ENCODE data around the gene PRIM2.
"Not testable (repeated sequence)": the region's sequence is repeated elsewhere in the genome, so short reads cannot be mapped to it uniquely, and the experiment has no call there.

The PRIM2 gene

GRCh38 chr6:57389038-57389592 lies 71.7 kb downstream of the PRIM2 start:
- not testable (repeated sequence) for H3K4me1 ChIP-seq (ENCODE audit: control insufficient read depth, insufficient read depth, low read length, poor library complexity, severe bottlenecking); H3K27ac ChIP-seq (ENCODE audit: insufficient read depth, low read length, poor library complexity, severe bottlenecking); H3K9me3 ChIP-seq (ENCODE audit: control insufficient read depth, low read length); H3K36me3 ChIP-seq (ENCODE audit: control insufficient read depth, insufficient read depth, low read length); DNase-seq; H3K27me3 ChIP-seq (replicated peaks; ENCODE audit: control insufficient read depth, insufficient read depth, low read length, poor library complexity, severe bottlenecking); H3K4me3 ChIP-seq (ENCODE audit: insufficient read depth, low read depth, low read length, poor library complexity, severe bottlenecking)

- not testable (repeated sequence) for H3K36me3 ChIP-seq (ENCODE audit: control insufficient read depth, insufficient read depth, low read length); DNase-seq; H3K27ac ChIP-seq (ENCODE audit: insufficient read depth, low read length, poor library complexity, severe bottlenecking); H3K4me1 ChIP-seq (ENCODE audit: control insufficient read depth, insufficient read depth, low read length, poor library complexity, severe bottlenecking); H3K27me3 ChIP-seq (replicated peaks; ENCODE audit: control insufficient read depth, insufficient read depth, low read length, poor library complexity, severe bottlenecking); H3K4me3 ChIP-seq (ENCODE audit: insufficient read depth, low read depth, low read length, poor library complexity, severe bottlenecking); H3K9me3 ChIP-seq (ENCODE audit: control insufficient read depth, low read length)
Observed at GRCh38 chr6:57390818-57391217, 73.4 kb downstream of the PRIM2 start.

DNA sequence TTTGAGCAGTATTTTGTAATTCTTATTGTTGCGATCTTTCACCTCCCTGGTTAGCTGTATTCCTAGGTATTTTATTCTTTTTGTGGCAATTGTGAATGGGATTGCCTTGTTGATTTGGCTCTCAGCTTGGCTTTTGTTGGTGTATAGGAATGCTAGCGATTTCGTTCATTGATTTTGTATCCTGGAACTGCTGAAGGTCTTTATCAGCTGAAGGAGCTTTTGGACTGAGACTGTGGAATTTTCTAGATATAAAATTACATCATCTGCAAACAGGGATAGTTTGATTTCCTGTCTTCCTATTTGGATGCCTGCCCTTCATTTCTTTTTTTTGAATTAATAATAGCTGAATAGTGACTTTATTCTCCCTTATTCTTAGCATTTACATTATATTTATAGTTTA lies 74.6 kb downstream of the PRIM2 start:
- not testable (repeated sequence) for H3K4me1 ChIP-seq (ENCODE audit: control insufficient read depth, insufficient read depth, low read length, poor library complexity, severe bottlenecking); H3K36me3 ChIP-seq (ENCODE audit: control insufficient read depth, insufficient read depth, low read length); DNase-seq; H3K4me3 ChIP-seq (ENCODE audit: insufficient read depth, low read depth, low read length, poor library complexity, severe bottlenecking); H3K9me3 ChIP-seq (ENCODE audit: control insufficient read depth, low read length); H3K27me3 ChIP-seq (replicated peaks; ENCODE audit: control insufficient read depth, insufficient read depth, low read length, poor library complexity, severe bottlenecking); H3K27ac ChIP-seq (ENCODE audit: insufficient read depth, low read length, poor library complexity, severe bottlenecking)

DNA sequence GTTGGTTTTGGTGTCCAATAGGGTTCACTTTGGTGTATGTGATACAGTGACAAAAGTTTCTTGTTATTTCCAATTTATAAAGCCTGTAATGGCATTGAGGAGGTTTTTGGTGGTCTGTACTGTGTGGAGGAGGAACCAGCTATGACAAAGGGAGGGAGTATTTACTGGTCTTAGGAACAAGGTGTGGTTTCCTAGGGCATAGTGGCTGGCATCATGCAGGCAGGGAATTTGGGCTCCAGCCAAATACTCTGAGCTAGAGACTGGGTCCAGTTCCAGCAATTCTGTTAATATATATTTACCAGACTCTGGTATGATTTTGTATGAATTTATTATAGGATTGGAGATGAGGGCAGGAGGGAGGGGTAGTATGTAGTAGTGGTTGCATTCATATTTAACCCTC lies 101.9 kb downstream of the PRIM2 start:
- not testable (repeated sequence) for H3K27ac ChIP-seq (ENCODE audit: insufficient read depth, low read length, poor library complexity, severe bottlenecking); H3K4me1 ChIP-seq (ENCODE audit: control insufficient read depth, insufficient read depth, low read length, poor library complexity, severe bottlenecking); H3K4me3 ChIP-seq (ENCODE audit: insufficient read depth, low read depth, low read length, poor library complexity, severe bottlenecking); H3K27me3 ChIP-seq (replicated peaks; ENCODE audit: control insufficient read depth, insufficient read depth, low read length, poor library complexity, severe bottlenecking); DNase-seq; H3K36me3 ChIP-seq (ENCODE audit: control insufficient read depth, insufficient read depth, low read length); H3K9me3 ChIP-seq (ENCODE audit: control insufficient read depth, low read length)

DNA sequence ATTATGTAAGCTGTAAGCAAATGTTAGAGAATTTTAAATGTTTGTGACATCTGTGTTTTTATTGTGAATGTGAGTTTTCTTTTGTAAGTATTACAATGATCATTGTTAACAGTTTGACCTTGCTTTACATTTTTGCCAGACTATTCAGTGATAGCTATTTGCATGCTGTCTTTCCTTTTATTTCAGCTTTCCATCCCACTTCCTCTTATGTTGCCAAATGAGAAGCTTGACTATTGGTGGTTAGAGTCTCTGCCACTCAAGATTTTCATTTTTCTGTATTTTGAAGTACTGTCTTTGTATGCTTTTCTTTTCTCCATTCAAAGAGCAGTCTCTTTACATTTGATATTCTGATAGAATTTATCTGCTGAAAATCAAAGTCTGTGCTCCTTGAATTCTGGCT lies 104.1 kb downstream of the PRIM2 start:
- no peak for DNase-seq
- Histone ChIP-seq H3K36me3 (ENCODE audit: control insufficient read depth, insufficient read depth, low read length) (no peaks in the 10 kb centered on the region), H3K4me3 (ENCODE audit: insufficient read depth, low read depth, low read length, poor library complexity, severe bottlenecking) (no peak overlapping the region), H3K27ac (ENCODE audit: insufficient read depth, low read length, poor library complexity, severe bottlenecking) (no peak overlapping the region), H3K9me3 (ENCODE audit: control insufficient read depth, low read length) (no peaks in the 10 kb centered on the region), H3K4me1 (ENCODE audit: control insufficient read depth, insufficient read depth, low read length, poor library complexity, severe bottlenecking) (no peaks in the 10 kb centered on the region), H3K27me3 (replicated peaks; ENCODE audit: control insufficient read depth, insufficient read depth, low read length, poor library complexity, severe bottlenecking) (no peaks in the 10 kb centered on the region)

- Histone ChIP-seq H3K4me3 (ENCODE audit: insufficient read depth, low read depth, low read length, poor library complexity, severe bottlenecking) (no peak overlapping the region), H3K36me3 (ENCODE audit: control insufficient read depth, insufficient read depth, low read length) (no peaks in the 10 kb centered on the region), H3K27me3 (replicated peaks; ENCODE audit: control insufficient read depth, insufficient read depth, low read length, poor library complexity, severe bottlenecking) (no peaks in the 10 kb centered on the region), H3K4me1 (ENCODE audit: control insufficient read depth, insufficient read depth, low read length, poor library complexity, severe bottlenecking) (no peaks in the 10 kb centered on the region), H3K9me3 (ENCODE audit: control insufficient read depth, low read length) (no peaks in the 10 kb centered on the region), H3K27ac (ENCODE audit: insufficient read depth, low read length, poor library complexity, severe bottlenecking) (no peak overlapping the region)
- DNase-seq, result no peak
Observed at GRCh38 chr6:57423468-57423867, 106.0 kb downstream of the PRIM2 start.

DNA sequence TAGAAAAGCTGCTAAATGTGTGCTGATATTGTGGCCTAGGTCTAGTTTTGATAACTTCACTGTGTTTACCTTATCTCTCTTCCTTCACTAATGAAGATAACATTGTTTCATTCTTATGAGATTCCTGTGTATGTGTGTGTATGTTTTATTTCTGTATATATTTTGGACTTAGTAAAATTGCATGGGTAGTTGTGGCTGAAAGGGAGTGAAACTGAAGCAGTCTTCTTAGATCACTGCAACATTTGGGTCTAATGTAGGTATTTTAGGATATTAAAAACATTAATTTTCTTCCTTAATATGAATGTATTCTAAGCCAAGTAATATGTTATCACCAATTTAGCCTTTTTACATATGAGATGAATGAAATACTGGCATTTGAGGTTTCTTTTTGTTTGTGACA lies 114.3 kb downstream of the PRIM2 start:
- not testable (repeated sequence) for DNase-seq; H3K27ac ChIP-seq (ENCODE audit: insufficient read depth, low read length, poor library complexity, severe bottlenecking); H3K9me3 ChIP-seq (ENCODE audit: control insufficient read depth, low read length); H3K4me1 ChIP-seq (ENCODE audit: control insufficient read depth, insufficient read depth, low read length, poor library complexity, severe bottlenecking); H3K36me3 ChIP-seq (ENCODE audit: control insufficient read depth, insufficient read depth, low read length); H3K27me3 ChIP-seq (replicated peaks; ENCODE audit: control insufficient read depth, insufficient read depth, low read length, poor library complexity, severe bottlenecking); H3K4me3 ChIP-seq (ENCODE audit: insufficient read depth, low read depth, low read length, poor library complexity, severe bottlenecking)

GRCh38 chr6:57432157-57432556 lies 114.7 kb downstream of the PRIM2 start:
- Histone ChIP-seq H3K27me3 (replicated peaks; ENCODE audit: control insufficient read depth, insufficient read depth, low read length, poor library complexity, severe bottlenecking) (no peaks in the 10 kb centered on the region), H3K27ac (ENCODE audit: insufficient read depth, low read length, poor library complexity, severe bottlenecking) (no peak overlapping the region), H3K9me3 (ENCODE audit: control insufficient read depth, low read length) (no peaks in the 10 kb centered on the region), H3K4me3 (ENCODE audit: insufficient read depth, low read depth, low read length, poor library complexity, severe bottlenecking) (no peak overlapping the region), H3K36me3 (ENCODE audit: control insufficient read depth, insufficient read depth, low read length) (no peaks in the 10 kb centered on the region), H3K4me1 (ENCODE audit: control insufficient read depth, insufficient read depth, low read length, poor library complexity, severe bottlenecking) (no peaks in the 10 kb centered on the region)
- DNase-seq, result no peak

GRCh38 chr6:57432919-57433684 lies 115.7 kb downstream of the PRIM2 start:
- no peaks in the 10 kb centered on the region for H3K36me3 ChIP-seq (ENCODE audit: control insufficient read depth, insufficient read depth, low read length)
- H3K27ac ChIP-seq (ENCODE audit: insufficient read depth, low read length, poor library complexity, severe bottlenecking), result no peak overlapping the region
- H3K4me1 ChIP-seq (ENCODE audit: control insufficient read depth, insufficient read depth, low read length, poor library complexity, severe bottlenecking), result no peaks in the 10 kb centered on the region
- no peak overlapping the region for H3K4me3 ChIP-seq (ENCODE audit: insufficient read depth, low read depth, low read length, poor library complexity, severe bottlenecking)
- no peak for DNase-seq
- no peaks in the 10 kb centered on the region for H3K9me3 ChIP-seq (ENCODE audit: control insufficient read depth, low read length)
- H3K27me3 ChIP-seq (replicated peaks; ENCODE audit: control insufficient read depth, insufficient read depth, low read length, poor library complexity, severe bottlenecking), result no peaks in the 10 kb centered on the region

GRCh38 chr6:57433790-57434189 lies 116.4 kb downstream of the PRIM2 start:
- H3K27ac ChIP-seq (ENCODE audit: insufficient read depth, low read length, poor library complexity, severe bottlenecking); H3K27me3 ChIP-seq (replicated peaks; ENCODE audit: control insufficient read depth, insufficient read depth, low read length, poor library complexity, severe bottlenecking); H3K4me3 ChIP-seq (ENCODE audit: insufficient read depth, low read depth, low read length, poor library complexity, severe bottlenecking); H3K9me3 ChIP-seq (ENCODE audit: control insufficient read depth, low read length); H3K36me3 ChIP-seq (ENCODE audit: control insufficient read depth, insufficient read depth, low read length); DNase-seq; H3K4me1 ChIP-seq (ENCODE audit: control insufficient read depth, insufficient read depth, low read length, poor library complexity, severe bottlenecking): not testable (repeated sequence)
